HK-2 (cell line): ENCODE results near the gene HAAO.

Experiments
- DNase-seq: peaks from one replicate; pipeline ENCODE4 v3.0.0-alpha.2; 2018; ENCODE audit not compliant: unreplicated experiment

The HAAO gene

GRCh38 chr2:42793334-42794270 is 1.2 kb upstream of the HAAO start:
- DNase-seq, result no peak

- DNase-seq, result no peak
Observed at GRCh38 chr2:42792087-42792582, 248 bp downstream of the HAAO start.

GRCh38 chr2:42791606-42792005 is 777 bp downstream of the HAAO start:
- no peak for DNase-seq

- DNase-seq, result no peak
Observed at GRCh38 chr2:42789751-42790150, 2.6 kb downstream of the HAAO start.

GRCh38 chr2:42788882-42789281 is 3.5 kb downstream of the HAAO start:
- DNase-seq, result no peak

- no peak for DNase-seq
Observed at GRCh38 chr2:42788478-42788793, 3.9 kb downstream of the HAAO start.

GRCh38 chr2:42787788-42788477 is 4.5 kb downstream of the HAAO start:
- no peak for DNase-seq

- DNase-seq, result no peak
Observed at GRCh38 chr2:42787424-42787787, 5.0 kb downstream of the HAAO start.

- no peak for DNase-seq
Observed at GRCh38 chr2:42786561-42787345, 5.6 kb downstream of the HAAO start.

- DNase-seq, result no peak
Observed at GRCh38 chr2:42784204-42784880, 8.0 kb downstream of the HAAO start.

GRCh38 chr2:42783511-42783910 is 8.9 kb downstream of the HAAO start:
- DNase-seq, result no peak

GRCh38 chr2:42781181-42781580 is 11.2 kb downstream of the HAAO start:
- no peak for DNase-seq

- DNase-seq, result peak; percentile 15
Observed at GRCh38 chr2:42777883-42778805, 14.2 kb downstream of the HAAO start.

GRCh38 chr2:42775810-42776209 is 16.6 kb downstream of the HAAO start:
- DNase-seq, result no peak

GRCh38 chr2:42775186-42775585 is 17.2 kb downstream of the HAAO start:
- DNase-seq, result no peak

GRCh38 chr2:42771546-42772153 is 20.7 kb downstream of the HAAO start:
- DNase-seq, result no peak

- peak; percentile 11 for DNase-seq
Observed at GRCh38 chr2:42770288-42771131, 21.9 kb downstream of the HAAO start.

- DNase-seq, result no peak
Observed at GRCh38 chr2:42769583-42770287, 22.6 kb downstream of the HAAO start.
